Dedifferentiated amniotic fluid mesenchymal stem cell (primary cell): ENCODE results near the gene TMEM164.
"Not testable (repeated sequence)": the region's sequence is repeated elsewhere in the genome, so short reads cannot be mapped to it uniquely, and the experiment has no call there.

ENCODE experiments used
- DNase-seq: peaks from one replicate; pipeline ENCODE4 v3.0.0-alpha.2; 2016; ENCODE audit errors: extremely low spot score

The TMEM164 gene

GRCh38 chrX:110002300-110003166 is at the start of gene TMEM164:
Gene TMEM164 (plus strand): TSS chrX:110003114. CDS start chrX:110003775, 661 bp downstream.
- DNase-seq, result peak; percentile 60

- no peak for DNase-seq
Observed at GRCh38 chrX:109954333-109954732, 48.6 kb upstream of the TMEM164 start.

- DNase-seq, result no peak
Observed at GRCh38 chrX:109954955-109955354, 48.0 kb upstream of the TMEM164 start.

- DNase-seq, result no peak
Observed at GRCh38 chrX:109958266-109958665, 44.6 kb upstream of the TMEM164 start.

GRCh38 chrX:109959356-109959871 is 43.5 kb upstream of the TMEM164 start:
- no peak for DNase-seq

GRCh38 chrX:109964390-109964789 is 38.5 kb upstream of the TMEM164 start:
- no peak for DNase-seq

GRCh38 chrX:109966246-109966645 is 36.7 kb upstream of the TMEM164 start:
- no peak for DNase-seq

- no peak for DNase-seq
Observed at GRCh38 chrX:109967156-109967555, 35.8 kb upstream of the TMEM164 start.

- DNase-seq, result not testable (repeated sequence)
Observed at GRCh38 chrX:109970841-109971240, 32.1 kb upstream of the TMEM164 start.

GRCh38 chrX:109974906-109975655 is 27.8 kb upstream of the TMEM164 start:
- no peak for DNase-seq

- DNase-seq, result not testable (repeated sequence)
Observed at GRCh38 chrX:109985210-109985609, 17.7 kb upstream of the TMEM164 start.

- DNase-seq, result no peak
Observed at GRCh38 chrX:109987884-109988283, 15.0 kb upstream of the TMEM164 start.

- DNase-seq, result no peak
Observed at GRCh38 chrX:109990582-109991276, 12.2 kb upstream of the TMEM164 start.

- DNase-seq, result no peak
Observed at GRCh38 chrX:109992203-109992602, 10.7 kb upstream of the TMEM164 start.

- no peak for DNase-seq
Observed at GRCh38 chrX:109995155-109995554, 7.8 kb upstream of the TMEM164 start.

GRCh38 chrX:109997786-109998452 is 5.0 kb upstream of the TMEM164 start:
- DNase-seq, result no peak

- no peak for DNase-seq
Observed at GRCh38 chrX:110000000-110000399, 2.9 kb upstream of the TMEM164 start.

GRCh38 chrX:110000847-110001713 is 1.8 kb upstream of the TMEM164 start:
- DNase-seq, result no peak

GRCh38 chrX:110001740-110002299 is 1.1 kb upstream of the TMEM164 start:
- no peak for DNase-seq
